Measurements from ENCODE around the gene MRC2.

DNA sequence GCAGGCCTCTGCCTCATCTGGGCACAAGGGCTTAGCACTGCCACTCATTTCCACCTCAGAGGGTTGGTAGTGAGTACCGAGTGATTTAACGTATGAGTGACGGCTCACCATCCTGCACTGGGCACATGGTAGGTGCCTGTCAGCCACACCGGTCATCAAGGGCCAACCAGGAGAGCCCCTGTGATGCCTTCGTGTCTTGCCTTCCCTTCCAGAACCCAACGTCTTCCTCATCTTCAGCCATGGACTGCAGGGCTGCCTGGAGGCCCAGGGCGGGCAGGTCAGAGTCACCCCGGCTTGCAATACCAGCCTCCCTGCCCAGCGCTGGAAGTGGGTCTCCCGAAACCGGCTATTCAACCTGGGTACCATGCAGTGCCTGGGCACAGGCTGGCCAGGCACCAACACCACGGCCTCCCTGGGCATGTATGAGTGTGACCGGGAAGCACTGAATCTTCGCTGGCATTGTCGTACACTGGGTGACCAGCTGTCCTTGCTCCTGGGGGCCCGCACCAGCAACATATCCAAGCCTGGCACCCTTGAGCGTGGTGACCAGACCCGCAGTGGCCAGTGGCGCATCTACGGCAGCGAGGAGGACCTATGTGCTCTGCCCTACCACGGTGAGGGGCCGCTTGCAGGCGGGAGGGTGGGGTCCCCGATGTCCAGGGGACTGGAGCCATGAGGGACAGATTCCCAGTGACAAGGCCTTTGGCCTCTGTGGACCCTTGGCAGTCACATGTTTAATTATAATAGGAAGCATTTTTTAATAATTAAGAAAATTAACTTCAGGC, 37.1 kb downstream of the MRC2 start:
- TF ChIP-seq CTCF (conservative IDR thresholded peaks at IDR 0.05; ENCODE audit: low read length) (no peak), EZH2phosphoT487 (IDR thresholded peaks at IDR 0.05; ENCODE audit: borderline replicate concordance) (no peak)

All from Loucy (cell line).